RKO (cell line): ENCODE data around the gene GFAP.

Source experiments
- DNase-seq: peaks from one replicate; pipeline ENCODE4 v3.0.0-alpha.2; 2016; ENCODE audit warnings: low spot score

The GFAP gene

DNA sequence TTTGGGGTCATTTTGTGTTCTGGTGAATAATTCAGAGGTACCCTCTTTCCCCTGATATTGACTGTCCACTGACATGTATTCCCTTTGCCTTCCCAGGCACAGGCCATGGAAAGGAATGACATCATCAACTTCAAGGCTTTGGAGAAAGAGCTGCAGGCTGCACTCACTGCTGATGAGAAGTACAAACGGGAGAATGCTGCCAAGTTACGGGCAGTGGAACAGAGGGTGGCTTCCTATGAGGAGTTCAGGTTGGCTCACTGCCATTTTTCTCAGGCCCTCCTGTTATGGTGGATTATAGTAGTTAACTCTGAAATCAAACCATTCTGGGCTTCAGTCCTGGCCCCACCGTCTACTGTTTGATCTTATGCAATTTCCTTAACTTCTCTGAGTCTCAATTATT, 14.4 kb downstream of the GFAP start:
- DNase-seq, result peak; percentile 40

DNA sequence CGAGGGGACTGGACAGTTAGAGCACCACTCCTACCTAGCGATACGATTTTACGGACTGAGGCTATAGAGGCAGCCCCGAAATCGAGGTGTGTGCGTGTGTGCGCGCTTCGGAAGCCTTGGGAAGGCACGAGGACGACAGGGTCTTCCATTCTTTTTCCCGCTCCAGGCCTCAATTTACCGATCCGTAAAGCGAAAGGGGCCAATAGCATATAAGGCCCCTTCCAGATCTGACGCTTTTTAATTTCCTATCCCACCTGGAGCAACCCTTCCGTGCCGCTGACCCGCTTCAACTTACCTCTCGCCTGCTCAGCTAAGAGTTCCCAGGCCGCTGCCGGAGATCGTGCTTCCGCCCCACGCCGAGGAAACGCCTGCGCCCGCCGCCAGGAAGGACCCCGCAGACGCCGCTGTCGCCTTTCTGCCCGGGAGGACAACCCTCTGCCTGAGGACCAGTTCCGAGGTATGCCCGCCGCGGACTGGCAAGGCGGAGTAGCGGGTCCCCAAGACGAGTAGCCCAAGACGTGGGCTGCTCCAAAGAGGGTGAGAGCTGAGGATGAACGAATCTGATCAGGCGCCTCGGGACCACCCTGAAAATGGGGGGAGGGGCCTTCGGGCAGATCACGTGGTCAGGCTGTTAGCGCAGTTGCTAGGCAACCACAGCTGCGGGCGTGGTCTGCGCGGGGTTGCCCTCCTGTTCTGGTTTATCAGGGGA, 16.1 kb downstream of the GFAP start, which contains the start of gene EFTUD2:
Gene EFTUD2 (minus strand): TSS at position 372 of the 709 bp plus-strand sequence. CDS start 4,924 bp downstream, outside the sequence.
- DNase-seq, result peak; percentile 91

DNA sequence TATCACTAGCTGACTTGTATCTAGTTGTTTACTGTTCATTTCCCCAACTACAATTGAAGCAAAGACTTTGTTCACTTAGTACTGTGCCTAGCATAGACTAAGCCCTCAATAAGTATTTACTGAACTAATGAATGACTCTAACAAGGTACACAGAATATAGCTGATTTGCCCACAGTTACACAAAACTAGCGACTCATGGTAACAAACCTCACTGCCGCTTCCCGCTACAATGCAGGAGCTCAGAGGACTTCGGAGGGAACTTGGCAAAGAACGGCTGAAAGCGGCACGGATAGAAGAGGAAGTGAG, 16.6 kb downstream of the GFAP start:
- peak; percentile 79 for DNase-seq

DNA sequence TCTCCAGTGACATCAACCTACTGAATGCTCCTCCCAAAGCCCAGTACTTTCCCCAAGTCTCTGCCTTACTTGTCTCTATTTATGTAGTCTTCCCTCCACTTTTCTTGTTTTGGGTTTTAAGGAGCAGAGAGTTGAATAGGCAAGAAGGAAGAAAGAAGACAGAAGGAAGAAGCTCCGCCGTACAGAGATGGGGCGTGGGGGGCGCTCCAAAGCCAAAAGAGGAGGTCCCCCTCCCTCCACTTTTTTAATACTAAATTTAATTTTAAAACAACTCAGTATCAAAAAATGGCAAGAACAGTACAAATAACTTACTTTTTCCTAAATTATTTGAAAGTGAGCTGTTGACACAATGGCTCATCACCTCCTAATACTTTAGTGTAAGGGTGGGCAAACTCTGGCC, 20.7 kb downstream of the GFAP start:
- DNase-seq, result no peak

DNA sequence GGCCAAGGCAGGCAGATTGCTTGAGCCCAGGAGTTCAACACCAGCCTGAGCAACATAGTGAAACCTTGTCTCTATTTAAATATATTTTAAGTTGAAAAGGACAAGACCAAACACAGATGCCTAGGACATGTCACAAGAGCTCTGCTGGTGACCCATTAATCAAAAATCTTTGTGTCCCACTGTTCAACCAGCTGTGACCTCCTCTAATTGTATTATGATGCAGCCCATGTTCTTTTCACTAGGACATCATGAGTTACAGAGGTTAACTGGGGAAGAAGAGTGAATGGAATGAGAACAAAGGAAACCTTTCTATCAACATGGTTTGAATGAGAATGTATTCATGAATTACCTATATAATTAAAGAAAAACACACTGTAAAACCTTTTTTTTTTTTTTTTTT, 23.1 kb downstream of the GFAP start:
- DNase-seq, result no peak

DNA sequence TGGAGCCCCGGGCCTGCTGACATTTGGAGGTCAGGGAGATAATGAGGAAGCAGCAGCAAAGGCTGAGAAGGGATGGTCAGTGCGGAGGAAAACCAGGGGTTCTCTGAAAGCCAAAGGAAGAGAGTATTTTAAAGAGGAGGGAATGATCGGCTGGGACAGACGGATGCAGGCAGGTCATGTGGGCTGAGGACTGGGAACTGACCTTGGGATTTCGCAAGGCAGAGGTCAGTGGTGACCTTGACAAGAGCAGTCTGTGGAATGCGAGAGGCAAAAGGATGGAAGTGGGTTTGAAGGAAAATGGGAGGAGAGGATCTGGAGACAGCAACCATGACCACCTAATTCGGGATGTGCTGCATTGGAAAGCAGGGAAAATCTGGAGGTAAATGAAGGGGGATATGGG, 26.3 kb downstream of the GFAP start:
- DNase-seq, result no peak

DNA sequence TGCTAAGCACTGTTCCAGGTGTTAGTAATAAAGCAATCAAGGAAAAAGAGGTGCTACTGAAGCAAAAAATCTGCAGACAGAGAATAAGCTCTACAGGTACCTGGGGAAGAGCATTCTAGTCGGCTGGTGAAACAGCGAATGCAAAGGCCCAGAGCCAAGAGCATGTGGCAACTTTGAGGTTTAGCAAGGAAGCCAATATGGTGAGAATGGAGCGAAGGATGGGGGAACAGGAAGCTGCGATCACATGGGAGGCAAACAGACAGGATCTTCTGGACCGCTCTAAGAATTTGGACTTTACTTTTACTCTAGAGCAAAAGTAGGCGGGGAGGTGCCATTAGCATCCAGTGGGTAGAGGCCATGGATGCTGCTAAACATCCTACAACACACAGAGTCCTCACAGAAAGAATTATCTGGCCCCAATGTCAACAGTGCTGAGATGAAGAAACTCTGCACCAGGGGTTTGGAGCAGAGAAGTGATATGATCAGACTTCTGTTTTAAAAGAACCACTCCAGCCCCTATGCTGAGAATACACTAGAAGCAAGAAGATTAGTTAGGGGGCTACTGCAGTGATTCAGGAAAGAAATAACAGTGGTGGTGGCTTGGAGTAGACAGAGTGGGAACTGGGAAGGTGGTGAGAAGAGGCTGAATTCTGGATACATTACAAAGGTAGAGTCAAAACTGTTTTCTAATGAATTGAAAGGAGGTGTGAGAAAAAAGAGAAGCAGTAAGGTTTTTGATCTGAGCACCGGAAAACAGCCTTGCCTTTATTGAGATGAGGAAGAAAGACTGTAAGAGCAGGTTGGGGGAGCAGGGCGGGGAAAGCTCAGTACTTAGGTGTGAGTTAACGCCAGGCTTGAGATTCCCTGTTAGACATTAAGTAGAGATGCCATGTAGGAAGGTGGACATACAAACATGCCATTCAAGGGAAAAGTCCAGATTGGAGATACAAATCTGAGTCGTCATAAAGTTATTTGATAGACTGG, 27.0 kb downstream of the GFAP start:
- no peak for DNase-seq

DNA sequence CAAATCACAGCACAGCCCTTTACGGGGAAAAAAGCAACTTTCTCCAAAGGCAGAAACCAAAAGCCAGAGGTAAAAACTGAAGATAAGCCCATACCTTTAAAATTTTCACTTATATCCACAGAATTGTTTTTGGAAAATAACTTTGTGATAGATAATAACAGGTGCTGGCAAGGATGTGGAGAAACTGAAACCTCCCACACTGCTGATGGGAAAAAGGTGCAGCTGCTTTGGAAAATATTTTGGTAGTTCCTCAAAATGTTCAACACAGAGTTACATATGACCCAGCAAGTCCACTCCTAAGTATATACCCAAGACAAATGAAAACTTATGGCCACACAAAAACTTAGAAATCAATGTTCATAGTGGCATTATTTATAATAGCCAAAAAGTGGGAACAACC, 28.3 kb downstream of the GFAP start:
- DNase-seq, result no peak

DNA sequence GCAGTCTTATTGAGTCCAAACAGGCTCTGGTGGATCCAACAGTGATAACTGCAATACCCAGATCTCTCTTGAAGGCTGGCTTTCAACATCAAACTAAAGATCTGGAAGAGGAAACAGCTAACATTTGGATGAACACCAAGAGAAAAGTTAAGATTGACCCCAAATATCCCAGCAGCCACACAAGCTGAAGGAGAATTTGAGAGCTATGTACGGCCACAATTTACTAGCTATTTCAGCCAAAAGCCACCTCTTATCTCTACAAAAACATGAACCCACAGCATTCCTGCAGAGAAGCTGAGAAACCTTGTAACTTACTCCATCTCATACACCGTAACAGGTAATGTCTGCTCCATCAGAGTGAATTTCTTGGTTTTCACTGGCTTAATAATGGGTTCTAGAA, 30.4 kb downstream of the GFAP start:
- DNase-seq, result no peak

DNA sequence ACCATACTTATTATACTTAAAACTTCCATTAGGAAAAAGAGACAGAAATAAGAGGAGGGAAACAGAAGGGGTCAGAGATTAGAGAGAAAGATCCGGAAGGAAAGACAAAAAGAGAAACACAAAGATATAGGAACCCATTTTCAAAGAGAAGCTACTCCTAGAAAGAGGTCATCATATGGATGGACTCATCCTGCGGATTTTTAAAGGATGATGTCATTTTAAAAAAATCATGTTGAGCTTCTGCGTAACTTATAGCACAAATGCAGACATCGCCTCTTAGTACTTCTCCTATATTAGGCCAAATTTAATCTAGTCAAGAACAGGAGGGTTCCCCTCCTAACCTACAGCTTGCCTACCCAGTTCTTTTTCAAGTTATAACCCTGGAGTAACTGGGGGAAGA, 34.2 kb downstream of the GFAP start:
- no peak for DNase-seq

DNA sequence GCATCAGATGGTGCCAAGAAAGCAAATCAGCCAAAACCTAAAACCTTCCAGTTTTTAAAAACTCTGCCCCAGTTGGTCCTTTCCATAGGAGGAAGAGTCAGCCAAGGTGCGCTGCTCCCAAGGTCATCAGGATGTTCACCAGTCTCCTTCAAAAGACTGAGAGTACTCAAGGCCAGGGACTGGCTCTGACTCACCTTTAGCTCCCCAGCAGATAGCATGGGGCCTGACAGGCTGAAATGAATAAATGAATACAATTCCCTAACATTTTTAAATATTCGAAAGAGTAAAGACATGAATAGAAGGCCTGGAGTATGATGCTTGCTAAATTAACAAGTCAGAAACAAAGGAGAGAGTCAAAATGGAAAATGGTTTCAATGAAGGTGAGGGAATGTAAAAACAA, 35.2 kb downstream of the GFAP start:
- no peak for DNase-seq

DNA sequence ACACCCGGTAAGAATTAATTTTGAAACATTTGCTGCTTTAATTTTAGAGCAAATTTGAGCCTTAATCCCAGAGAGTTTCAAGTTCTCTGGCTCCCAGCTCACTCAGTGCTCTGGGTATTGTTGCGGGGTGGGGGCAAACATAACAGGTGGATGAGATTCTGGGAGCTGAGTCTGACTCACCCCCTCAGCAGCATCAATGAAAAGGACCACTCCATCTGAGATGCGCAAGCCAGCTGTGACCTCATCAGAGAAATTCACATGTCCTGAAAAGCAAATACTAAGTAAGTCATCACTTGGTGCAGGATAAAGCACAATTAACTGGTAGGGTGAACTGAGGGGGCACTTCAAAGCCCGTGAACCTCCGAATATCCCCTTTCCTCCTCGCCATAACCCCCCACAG, 35.9 kb downstream of the GFAP start:
- no peak for DNase-seq

DNA sequence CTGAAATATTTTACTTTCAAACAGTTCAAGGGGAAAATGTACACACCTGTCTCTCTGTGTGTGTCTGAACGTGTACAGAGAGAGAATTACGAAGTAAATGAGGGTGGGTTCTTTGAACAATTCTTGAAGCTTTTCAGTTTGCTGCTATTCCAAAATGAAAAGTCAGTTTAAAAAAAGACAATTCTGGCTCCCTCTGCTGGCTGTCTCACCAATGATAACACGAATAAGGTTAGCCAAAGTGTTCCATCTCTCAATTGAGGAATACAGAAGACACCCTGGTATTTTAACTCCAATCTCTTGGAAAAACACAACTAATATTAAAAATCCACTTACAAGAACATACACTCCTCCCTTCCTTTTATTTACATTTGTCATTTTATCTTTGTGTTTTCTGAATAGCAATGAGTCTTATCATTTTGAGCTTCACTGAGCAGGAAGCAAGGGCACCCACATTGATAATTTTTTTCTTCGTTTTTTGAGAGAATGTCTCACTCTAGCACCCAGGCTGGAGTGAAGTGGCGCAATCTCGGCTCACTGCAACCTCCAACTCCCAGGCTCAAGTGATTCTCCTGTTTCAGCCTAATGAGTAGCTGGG, 36.6 kb downstream of the GFAP start:
- DNase-seq, result peak; percentile 57

DNA sequence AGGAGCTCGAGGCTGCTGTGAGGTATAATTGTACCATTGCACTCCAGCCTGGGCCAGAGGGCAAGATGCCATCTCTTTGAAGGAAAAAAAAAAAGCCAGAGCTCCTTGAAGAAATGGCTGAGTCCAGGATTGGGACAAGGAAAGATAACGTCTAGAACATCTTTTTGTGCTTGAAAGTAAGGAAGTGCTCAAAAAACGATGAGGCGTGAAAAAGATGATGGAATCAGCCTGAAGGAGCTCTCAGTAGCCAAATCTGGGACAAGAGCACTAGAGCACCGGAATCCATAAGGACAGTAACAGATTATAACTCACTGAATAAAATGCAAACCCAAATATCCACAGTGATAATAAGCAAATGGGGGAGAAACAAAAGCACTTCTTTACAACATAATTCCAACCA, 38.2 kb downstream of the GFAP start:
- DNase-seq, result no peak

DNA sequence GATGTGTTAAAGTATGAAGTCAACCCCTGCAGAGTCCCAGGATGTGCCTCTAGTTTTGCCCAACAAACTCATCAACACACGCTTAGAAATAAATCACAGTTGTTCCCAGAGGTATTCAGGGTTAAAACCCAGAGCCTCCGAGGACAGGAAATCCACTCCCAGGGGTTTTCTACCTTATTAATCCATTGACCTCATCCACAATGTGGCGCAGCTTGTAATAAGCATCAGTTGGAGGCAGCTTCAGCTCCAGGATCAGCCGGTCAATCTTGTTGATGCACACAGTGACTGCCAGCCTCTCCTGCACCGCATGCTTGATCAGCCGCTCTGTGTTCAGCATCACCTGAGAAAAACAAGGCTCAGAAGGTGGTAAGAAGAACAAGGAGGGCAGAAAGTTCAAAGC, 39.5 kb downstream of the GFAP start:
- DNase-seq, result no peak

DNA sequence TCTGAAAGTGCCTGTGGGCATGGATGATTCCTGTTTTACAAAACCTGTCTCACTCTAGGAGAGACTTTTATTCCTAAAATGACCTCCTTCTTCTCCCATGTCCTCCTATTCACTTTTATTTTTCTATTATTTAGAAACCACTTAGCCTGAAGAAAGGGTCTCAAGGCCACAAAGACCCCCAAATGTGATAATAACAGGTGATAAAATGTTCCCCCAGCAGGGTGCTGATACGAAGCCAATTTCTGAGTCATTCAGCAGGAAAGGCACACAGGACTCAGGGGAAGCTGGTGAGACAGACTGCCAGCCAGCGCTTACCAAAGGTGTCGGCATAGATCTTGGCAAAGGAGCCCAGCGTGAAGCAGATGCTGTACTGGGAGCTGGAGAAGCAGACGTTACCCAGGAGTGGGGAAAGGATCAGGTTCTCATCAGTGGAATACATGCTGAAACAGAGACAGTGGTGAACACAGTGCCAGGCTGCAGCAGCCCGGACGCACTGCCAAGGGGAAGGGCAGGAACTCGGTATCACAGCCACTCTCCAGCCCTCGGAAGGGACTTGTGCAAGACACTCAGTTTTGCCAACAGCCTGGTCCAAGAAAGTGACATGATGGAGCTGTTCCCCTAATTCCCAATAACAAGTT, 43.0 kb downstream of the GFAP start:
- DNase-seq, result no peak

DNA sequence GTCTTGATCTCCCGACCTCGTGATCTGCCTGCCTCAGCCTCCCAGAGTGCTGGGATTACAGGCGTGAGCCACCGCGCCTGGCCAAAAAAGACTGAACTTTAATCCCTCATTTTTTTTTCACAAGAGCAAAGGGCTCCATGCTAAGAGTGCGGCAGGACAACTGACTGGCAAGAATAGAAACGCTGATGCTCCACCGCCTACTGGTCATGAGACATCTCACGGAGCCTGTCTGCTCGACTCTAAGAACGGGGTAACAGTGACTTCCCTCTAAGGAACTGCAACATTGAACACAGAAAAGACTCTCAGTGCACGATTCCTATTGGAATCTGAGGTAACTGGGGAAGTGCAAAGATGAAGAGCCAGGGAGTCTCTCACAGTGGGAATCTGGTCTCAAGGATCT, 43.7 kb downstream of the GFAP start:
- no peak for DNase-seq

DNA sequence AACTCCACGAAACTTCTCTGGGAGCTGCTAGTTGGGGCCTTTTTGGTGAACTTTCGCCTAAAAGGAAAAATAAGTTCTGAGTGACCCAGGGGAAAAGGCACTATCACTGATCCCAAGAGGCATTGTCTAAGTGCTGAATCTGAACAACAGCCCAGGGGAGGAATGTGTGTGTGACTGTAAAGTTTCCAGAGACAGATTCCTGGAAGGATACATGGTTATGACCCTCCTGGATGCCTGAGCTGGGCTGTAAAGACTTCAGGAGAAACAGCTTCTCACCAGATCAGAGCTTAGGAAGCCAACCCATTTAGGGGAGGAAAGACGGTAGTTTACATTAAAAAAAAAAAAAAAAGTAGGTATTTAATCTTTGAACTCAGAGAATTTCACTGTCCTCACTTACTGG, 47.5 kb downstream of the GFAP start:
- no peak for DNase-seq

DNA sequence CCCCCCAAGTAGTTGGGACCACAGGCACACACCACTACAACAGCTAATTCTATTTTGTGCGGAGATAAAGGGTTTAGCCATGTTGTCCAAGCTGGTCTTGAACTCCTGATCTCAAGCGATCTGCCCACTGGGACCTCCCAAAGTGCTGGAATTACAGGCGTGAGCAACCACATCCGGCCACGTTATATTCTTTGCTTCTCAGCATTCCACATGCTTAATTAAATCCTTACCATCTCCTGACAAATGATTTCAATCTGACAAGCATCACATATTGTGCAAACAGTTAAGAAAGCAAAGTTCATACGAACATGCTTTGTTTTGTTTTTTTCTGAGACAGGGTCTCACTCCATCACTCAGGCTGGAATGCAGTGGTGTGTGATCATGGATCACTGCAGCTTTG, 49.4 kb downstream of the GFAP start:
- no peak for DNase-seq

DNA sequence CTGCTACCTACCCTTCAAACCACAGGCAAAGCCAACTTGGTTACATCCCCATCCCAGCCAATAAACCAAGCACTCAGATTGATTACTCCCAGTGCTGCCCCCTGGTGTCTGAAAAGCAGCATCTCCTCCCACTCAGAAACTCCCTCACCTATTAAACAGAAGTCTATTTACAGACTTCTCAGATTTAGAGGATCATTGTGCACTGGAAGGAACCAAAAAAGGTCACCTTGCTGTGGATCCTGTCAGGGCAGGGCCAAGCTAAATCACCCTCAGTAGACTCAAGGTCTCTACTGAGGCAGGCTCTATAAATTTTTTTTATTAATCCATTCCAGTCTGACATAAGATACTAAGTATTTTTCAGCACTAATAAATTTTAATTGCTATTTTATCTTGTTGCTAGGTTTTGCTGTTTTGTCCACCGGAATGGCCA, 50.1 kb downstream of the GFAP start:
- peak; percentile 75 for DNase-seq

DNA sequence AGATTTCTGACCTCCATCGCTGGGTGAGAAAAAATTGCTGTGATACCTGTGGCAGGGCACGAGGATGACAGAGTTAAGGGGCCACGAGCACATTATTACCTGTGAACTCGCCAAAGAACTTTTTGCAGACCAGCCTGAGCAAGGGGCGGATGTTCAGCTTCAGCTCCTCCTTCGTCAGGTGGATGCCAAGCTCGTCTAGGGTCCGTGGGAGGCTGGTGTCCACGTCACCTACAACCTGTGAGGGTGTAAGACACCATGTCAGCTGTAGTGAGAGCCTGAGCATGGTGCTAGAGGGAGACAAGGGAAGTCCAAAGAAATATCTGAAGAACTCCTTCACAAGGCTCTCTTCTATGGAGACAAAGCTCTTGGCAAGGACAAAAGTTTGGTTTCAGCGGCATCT, 50.5 kb downstream of the GFAP start:
- no peak for DNase-seq

DNA sequence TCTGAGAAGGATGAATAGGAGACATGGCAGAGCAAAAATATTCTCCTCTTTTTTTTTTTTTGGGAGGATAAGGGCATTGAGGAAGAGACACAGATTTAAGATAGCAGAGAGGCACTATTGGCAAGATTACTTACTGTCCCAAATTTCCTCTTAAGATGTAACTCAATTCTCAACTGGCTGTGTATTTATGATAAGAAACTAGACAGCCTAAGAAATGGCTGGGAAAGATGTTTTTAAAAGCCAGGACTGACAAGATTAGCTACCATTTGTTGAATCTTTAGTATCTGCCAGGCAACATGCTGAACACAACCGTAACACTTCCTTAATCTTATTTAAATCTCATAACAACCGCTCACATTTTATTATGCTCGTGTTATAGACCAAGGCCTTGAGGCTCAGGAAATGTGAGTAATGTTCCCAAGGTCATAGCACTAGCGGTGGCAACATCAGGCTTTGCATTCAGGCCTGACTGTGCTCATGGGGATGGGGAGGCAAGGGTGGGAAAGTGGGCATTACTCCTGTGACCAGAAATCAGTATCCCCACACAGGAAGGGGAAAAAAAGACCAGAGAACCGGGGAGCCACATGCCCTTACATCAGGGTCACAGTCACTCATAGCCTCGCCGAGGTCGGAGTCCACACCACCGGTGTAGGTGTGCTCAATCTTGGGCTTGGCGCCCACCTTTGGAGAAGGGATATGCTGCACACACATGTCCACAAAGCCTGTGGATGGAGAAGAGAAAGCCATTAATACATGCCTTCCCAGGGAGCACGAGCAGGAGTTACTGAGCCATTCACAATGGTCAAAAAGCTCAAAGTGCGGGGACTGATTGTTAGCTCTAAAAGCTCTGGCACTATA, 52.0 kb downstream of the GFAP start:
- no peak for DNase-seq
